SK-N-SH (cell line): ENCODE results near the gene ASXL2. TPM values are rescaled to one million over a fixed set of nuclear protein-coding genes. Genes with fewer than 3 reads are reported as not detected.

Experiments used
- CTCF ChIA-PET: fragments of 300-600, 350-600 bp; formaldehyde crosslinking; extraction: SDS; loops from one replicate; lab custom pipeline; 2021; lab: Yijun Ruan, JAX
- POLR2A ChIA-PET: fragments of 350-600 bp; sonication (Branson Sonifier 250); formaldehyde crosslinking; extraction: SDS; loops from one replicate; lab custom pipeline; 2020; ENCODE audit warnings: antibody characterized with exemption, inconsistent platforms; lab: Yijun Ruan, JAX
- DNase-seq: peaks from one replicate; pipeline ENCODE4 v3.0.0; 2012
- H2AFZ ChIP-seq: fragments of 200-600 bp; sonication (generic); 2 replicates; pipeline ENCODE4 v1.8.1; 2016; ENCODE audit warnings: antibody characterized with exemption, mild to moderate bottlenecking, low read depth
- H3F3A ChIP-seq: fragments of 200-600 bp; sonication (generic); replicated peaks from 2 replicates; pipeline ENCODE3; 2016; ENCODE audit warnings: antibody characterized with exemption, mild to moderate bottlenecking; ENCODE audit not compliant: insufficient read depth
- H3K27ac ChIP-seq, 2 experiments: fragments of 200-500 bp in 1 of 2; fragments of 200-600 bp in 1 of 2; sonication (Bioruptor generic) in 1 of 2; sonication (generic), shearing (Covaris generic) in 1 of 2; 2 replicates each; pipeline versions ENCODE4 v1.5.1 to v1.6.1; 2014 to 2016; ENCODE audit warnings: low read depth in 2 of 2, inconsistent platforms in 1 of 2, low read length in 1 of 2, mild to moderate bottlenecking in 1 of 2, mixed read lengths in 1 of 2
- H3K27me3 ChIP-seq: fragments of 200-600 bp; sonication (generic), shearing (Covaris generic); 2 replicates; pipeline ENCODE4 v1.6.1; 2016; ENCODE audit warnings: mixed run types; ENCODE audit not compliant: insufficient read depth
- H3K36me3 ChIP-seq, 2 experiments: fragments of 200-500 bp in 1 of 2; fragments of 200-600 bp in 1 of 2; sonication (Bioruptor generic) in 1 of 2; sonication (generic) in 1 of 2; replicated peaks in 1 of 2; 2 replicates each; pipeline versions ENCODE3 to v1.5.1; 2014 to 2016; ENCODE audit warnings: low read length in 1 of 2, mild to moderate bottlenecking in 1 of 2; ENCODE audit not compliant: insufficient read depth in 2 of 2, control insufficient read depth in 1 of 2
- H3K4me1 ChIP-seq, 2 experiments: fragments of 200-500 bp in 1 of 2; fragments of 200-600 bp in 1 of 2; sonication (Bioruptor generic) in 1 of 2; sonication (generic), shearing (Covaris generic) in 1 of 2; 2 replicates each; pipeline versions ENCODE4 v1.5.1 to v1.6.1; 2014 to 2016; ENCODE audit warnings: low read depth in 1 of 2, low read length in 1 of 2, mixed run types in 1 of 2; ENCODE audit not compliant: insufficient read depth in 2 of 2, control insufficient read depth in 1 of 2
- H3K4me2 ChIP-seq: fragments of 200-600 bp; sonication (generic), shearing (Covaris generic); 2 replicates; pipeline ENCODE4 v1.6.1; 2017; ENCODE audit warnings: mixed run types
- H3K4me3 ChIP-seq, 2 experiments: fragments of 200-500 bp in 1 of 2; fragments of 200-600 bp in 1 of 2; sonication (Bioruptor generic) in 1 of 2; sonication (generic), shearing (Covaris generic) in 1 of 2; 2 replicates each; pipeline versions ENCODE4 v1.5.1 to v1.8.1; 2014 to 2016; ENCODE audit warnings: low read depth in 2 of 2, inconsistent platforms in 1 of 2, low read length in 1 of 2, mild to moderate bottlenecking in 1 of 2, mixed read lengths in 1 of 2, moderate library complexity in 1 of 2
- H3K79me2 ChIP-seq: fragments of 200-600 bp; sonication (generic); 2 replicates; pipeline ENCODE4 v1.8.1; 2017; ENCODE audit warnings: mild to moderate bottlenecking; ENCODE audit not compliant: insufficient read depth
- H3K9ac ChIP-seq: fragments of 200-600 bp; sonication (generic); 2 replicates; pipeline ENCODE4 v1.6.1; 2017; ENCODE audit warnings: mixed run types
- H3K9me2 ChIP-seq: fragments of 200-600 bp; sonication (generic); 2 replicates; pipeline ENCODE4 v1.6.1; 2017; ENCODE audit warnings: mixed run types
- H3K9me3 ChIP-seq: fragments of 200-600 bp; sonication (generic); 2 replicates; pipeline ENCODE4 v1.6.1; 2017; ENCODE audit warnings: mixed run types, mild to moderate bottlenecking, moderate library complexity
- H4K20me1 ChIP-seq: fragments of 200-600 bp; sonication (generic); 2 replicates; pipeline ENCODE4 v1.6.1; 2017; ENCODE audit warnings: mild to moderate bottlenecking, mixed run types; ENCODE audit not compliant: insufficient read depth
- EZH2phosphoT487 ChIP-seq: fragments of 200-600 bp; sonication (generic); IDR thresholded peaks from 2 replicates; pipeline ENCODE4 v1.6.1; 2017; ENCODE audit warnings: low read depth, mixed run types, mild to moderate bottlenecking, antibody characterized with exemption, moderate library complexity, borderline replicate concordance
- FOSL2 ChIP-seq: IDR thresholded peaks from 2 replicates; pipeline ENCODE4 v1.4.0; 2012; ENCODE audit warnings: low read depth, mild to moderate bottlenecking, moderate library complexity, borderline replicate concordance
- JUND ChIP-seq: IDR thresholded peaks from 2 replicates; pipeline ENCODE4 v1.4.0; 2012
- NFIC ChIP-seq: IDR thresholded peaks from 2 replicates; pipeline ENCODE4 v1.4.0; 2012; ENCODE audit warnings: borderline replicate concordance
- NRF1 ChIP-seq: IDR thresholded peaks from 2 replicates; pipeline ENCODE4 v1.6.1; 2012; ENCODE audit warnings: low read depth, mild to moderate bottlenecking, low read length
- POLR2AphosphoS5 ChIP-seq: IDR thresholded peaks from 2 replicates; pipeline ENCODE4 v1.6.1; 2012; ENCODE audit warnings: low read depth, low read length
- RCOR1 ChIP-seq: fragments of 150-350 bp; IDR thresholded peaks from 2 replicates; pipeline ENCODE4 v1.6.1; 2017; ENCODE audit warnings: antibody characterized with exemption, low read length
- RFX5 ChIP-seq: IDR thresholded peaks from 2 replicates; pipeline ENCODE4 v1.6.1; 2012; ENCODE audit warnings: mild to moderate bottlenecking, improper control_type of control experiment, low read length
- RXRA ChIP-seq: IDR thresholded peaks from 2 replicates; pipeline ENCODE4 v1.4.0; 2012; ENCODE audit warnings: low read depth, mild to moderate bottlenecking, borderline replicate concordance
- SIN3A ChIP-seq: IDR thresholded peaks from 2 replicates; pipeline ENCODE4 v1.6.1; 2012; ENCODE audit warnings: low read depth, mild to moderate bottlenecking, low read length, moderate library complexity, borderline replicate concordance
- SMC3 ChIP-seq: IDR thresholded peaks from 2 replicates; pipeline ENCODE4 v1.6.1; 2012; ENCODE audit warnings: low read depth, low read length, improper control_type of control experiment
- TAF1 ChIP-seq: IDR thresholded peaks from 2 replicates; pipeline ENCODE4 v1.6.1; 2012; ENCODE audit warnings: low read depth, mild to moderate bottlenecking, low read length, moderate library complexity, borderline replicate concordance
- YY1 ChIP-seq: IDR thresholded peaks from 2 replicates; pipeline ENCODE4 v1.4.0; 2012; ENCODE audit warnings: low read depth, mild to moderate bottlenecking
- WGBS: methylation state at CpG from one replicate; pipeline ENCODE4 v1.1.6; 2017; ENCODE audit warnings: low lambda C conversion rate; 5-methylcytosine and 5-hydroxymethylcytosine counted together
- polyA plus RNA-seq, 3 experiments: library from polyadenylated mRNA; depleted of rRNA; stranded (reverse); fragments of >200 nt; gene quantifications; 2 replicates each; pipeline ENCODE4 v1.2.3, GENCODE V29; 2012
- TF ChIP-seq, protein P1 (sequence below): IDR thresholded peaks from 2 replicates; pipeline ENCODE4; 2012
- TF ChIP-seq, protein P2 (sequence below): IDR thresholded peaks from 2 replicates; pipeline ENCODE4 v1.4.0; 2012; ENCODE audit warnings: low read depth, borderline replicate concordance
- TF ChIP-seq, protein P3 (sequence below): fragments of 200-600 bp; sonication (generic); IDR thresholded peaks from 2 replicates; pipeline ENCODE4 v1.6.1; 2017; ENCODE audit warnings: antibody characterized with exemption, mild to moderate bottlenecking, moderate library complexity
- TF ChIP-seq, protein P4 (sequence below): IDR thresholded peaks from 2 replicates; pipeline ENCODE4 v1.4.0; 2012; ENCODE audit warnings: low read depth, borderline replicate concordance
- TF ChIP-seq, protein P5 (sequence below): fragments of 150-350 bp; IDR thresholded peaks from 2 replicates; pipeline ENCODE4 v1.6.1; 2016; ENCODE audit warnings: mild to moderate bottlenecking, low read depth, low read length
- TF ChIP-seq, protein P6 (sequence below): fragments of 150-350 bp; IDR thresholded peaks from 2 replicates; pipeline ENCODE4 v1.6.1; 2017; ENCODE audit warnings: antibody characterized with exemption, low read length, low read depth, borderline replicate concordance

Gene ASXL2
- polyA plus RNA-seq, 1 of the 3 experiments (the other 2 are of a cell fraction) = 4.8 TPM

DNA sequence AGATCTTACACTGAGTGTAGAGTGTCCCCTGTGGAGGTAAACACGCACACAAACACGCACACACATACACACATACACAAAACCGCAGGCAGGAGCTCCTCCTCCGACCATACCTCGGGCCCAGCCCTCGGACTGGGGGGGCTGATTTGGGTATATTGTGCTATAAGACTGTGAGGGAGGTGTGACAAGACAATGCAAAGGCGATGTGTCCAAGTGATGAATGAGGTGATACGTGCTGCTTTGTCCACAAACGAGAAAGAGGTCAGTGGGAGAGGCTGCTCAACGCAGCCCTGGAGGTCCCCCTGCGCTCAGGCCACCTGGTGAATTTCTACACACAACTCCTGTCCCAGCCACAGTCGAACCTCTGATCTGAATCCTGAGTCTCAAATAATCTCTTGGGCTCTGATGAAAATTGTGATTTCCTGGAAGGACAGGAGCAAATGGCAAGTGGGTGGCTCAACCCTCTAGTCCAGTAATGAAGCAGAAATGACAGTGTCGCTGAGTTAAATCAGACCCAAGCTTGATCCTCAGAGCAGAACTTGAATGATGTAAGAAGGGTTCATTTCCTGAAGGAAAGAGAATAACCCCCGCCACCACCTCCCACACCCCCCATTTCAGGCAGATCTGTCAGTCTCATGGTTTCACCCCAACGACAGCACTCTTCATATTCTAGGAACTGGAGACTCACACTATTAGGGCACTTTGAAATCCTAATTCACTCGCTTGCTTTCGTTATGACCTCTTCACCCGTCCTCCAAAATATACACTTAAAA lies 48.9 kb upstream of the ASXL2 start (continued):
- TF ChIP-seq, protein P1, sequence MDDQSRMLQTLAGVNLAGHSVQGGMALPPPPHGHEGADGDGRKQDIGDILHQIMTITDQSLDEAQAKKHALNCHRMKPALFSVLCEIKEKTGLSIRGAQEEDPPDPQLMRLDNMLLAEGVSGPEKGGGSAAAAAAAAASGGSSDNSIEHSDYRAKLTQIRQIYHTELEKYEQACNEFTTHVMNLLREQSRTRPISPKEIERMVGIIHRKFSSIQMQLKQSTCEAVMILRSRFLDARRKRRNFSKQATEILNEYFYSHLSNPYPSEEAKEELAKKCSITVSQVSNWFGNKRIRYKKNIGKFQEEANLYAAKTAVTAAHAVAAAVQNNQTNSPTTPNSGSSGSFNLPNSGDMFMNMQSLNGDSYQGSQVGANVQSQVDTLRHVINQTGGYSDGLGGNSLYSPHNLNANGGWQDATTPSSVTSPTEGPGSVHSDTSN = no peak
- TF ChIP-seq, protein P2, sequence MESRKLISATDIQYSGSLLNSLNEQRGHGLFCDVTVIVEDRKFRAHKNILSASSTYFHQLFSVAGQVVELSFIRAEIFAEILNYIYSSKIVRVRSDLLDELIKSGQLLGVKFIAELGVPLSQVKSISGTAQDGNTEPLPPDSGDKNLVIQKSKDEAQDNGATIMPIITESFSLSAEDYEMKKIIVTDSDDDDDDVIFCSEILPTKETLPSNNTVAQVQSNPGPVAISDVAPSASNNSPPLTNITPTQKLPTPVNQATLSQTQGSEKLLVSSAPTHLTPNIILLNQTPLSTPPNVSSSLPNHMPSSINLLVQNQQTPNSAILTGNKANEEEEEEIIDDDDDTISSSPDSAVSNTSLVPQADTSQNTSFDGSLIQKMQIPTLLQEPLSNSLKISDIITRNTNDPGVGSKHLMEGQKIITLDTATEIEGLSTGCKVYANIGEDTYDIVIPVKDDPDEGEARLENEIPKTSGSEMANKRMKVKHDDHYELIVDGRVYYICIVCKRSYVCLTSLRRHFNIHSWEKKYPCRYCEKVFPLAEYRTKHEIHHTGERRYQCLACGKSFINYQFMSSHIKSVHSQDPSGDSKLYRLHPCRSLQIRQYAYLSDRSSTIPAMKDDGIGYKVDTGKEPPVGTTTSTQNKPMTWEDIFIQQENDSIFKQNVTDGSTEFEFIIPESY = no peak

DNA sequence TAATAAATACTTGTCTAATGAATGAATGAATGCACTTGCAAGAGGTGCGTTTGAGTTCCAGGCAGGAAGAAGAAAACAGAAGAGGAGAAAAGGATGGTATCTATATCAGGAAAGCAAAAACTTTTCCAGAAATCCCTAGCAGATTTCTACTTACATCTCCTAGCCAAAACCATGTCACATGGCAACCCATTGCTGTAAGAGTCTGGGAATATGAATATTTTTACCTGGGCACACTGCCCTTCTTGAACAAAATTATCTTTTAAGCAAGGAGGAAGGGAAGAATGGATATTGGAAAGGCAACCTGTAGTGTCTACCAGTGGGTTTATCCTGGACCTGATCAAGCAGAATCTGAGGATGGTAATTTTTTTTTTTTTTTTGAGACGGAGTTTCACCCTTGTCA lies 44.2 kb upstream of the ASXL2 start:
- Histone ChIP-seq H3K79me2 (no peaks in the 10 kb centered on the region), H3K9me3 (no peaks in the 10 kb centered on the region), H4K20me1 (no peaks in the 10 kb centered on the region), H3K4me3 (no peak overlapping the region), H3K27ac (no peak overlapping the region), H3K4me1 (no peaks in the 10 kb centered on the region), H3K36me3 (peaks cover 6 to 8% of the 10 kb centered on the region in 2 experiments), H3K4me2 (no peak overlapping the region), H3K27me3 (no peaks in the 10 kb centered on the region), H3K9me2 (no peaks in the 10 kb centered on the region), H3K9ac (no peak overlapping the region), H3F3A (no peaks in the 10 kb centered on the region), H2AFZ (no peak overlapping the region)
- TF ChIP-seq FOSL2 = no peak
- TF ChIP-seq, protein P3, sequence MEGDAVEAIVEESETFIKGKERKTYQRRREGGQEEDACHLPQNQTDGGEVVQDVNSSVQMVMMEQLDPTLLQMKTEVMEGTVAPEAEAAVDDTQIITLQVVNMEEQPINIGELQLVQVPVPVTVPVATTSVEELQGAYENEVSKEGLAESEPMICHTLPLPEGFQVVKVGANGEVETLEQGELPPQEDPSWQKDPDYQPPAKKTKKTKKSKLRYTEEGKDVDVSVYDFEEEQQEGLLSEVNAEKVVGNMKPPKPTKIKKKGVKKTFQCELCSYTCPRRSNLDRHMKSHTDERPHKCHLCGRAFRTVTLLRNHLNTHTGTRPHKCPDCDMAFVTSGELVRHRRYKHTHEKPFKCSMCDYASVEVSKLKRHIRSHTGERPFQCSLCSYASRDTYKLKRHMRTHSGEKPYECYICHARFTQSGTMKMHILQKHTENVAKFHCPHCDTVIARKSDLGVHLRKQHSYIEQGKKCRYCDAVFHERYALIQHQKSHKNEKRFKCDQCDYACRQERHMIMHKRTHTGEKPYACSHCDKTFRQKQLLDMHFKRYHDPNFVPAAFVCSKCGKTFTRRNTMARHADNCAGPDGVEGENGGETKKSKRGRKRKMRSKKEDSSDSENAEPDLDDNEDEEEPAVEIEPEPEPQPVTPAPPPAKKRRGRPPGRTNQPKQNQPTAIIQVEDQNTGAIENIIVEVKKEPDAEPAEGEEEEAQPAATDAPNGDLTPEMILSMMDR = no peak
- TF ChIP-seq TAF1 = no peak
- no peak for TF ChIP-seq YY1
- no peak for TF ChIP-seq SIN3A
- no peak for TF ChIP-seq RXRA
- no peak for TF ChIP-seq EZH2phosphoT487
- no peak for TF ChIP-seq JUND
- TF ChIP-seq, protein P4, sequence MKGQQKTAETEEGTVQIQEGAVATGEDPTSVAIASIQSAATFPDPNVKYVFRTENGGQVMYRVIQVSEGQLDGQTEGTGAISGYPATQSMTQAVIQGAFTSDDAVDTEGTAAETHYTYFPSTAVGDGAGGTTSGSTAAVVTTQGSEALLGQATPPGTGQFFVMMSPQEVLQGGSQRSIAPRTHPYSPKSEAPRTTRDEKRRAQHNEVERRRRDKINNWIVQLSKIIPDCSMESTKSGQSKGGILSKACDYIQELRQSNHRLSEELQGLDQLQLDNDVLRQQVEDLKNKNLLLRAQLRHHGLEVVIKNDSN = no peak
- TF ChIP-seq RCOR1 = no peak
- no peak for TF ChIP-seq POLR2AphosphoS5
- TF ChIP-seq RFX5 = no peak
- no peak for TF ChIP-seq NRF1
- no peak for TF ChIP-seq SMC3
- TF ChIP-seq, protein P5, sequence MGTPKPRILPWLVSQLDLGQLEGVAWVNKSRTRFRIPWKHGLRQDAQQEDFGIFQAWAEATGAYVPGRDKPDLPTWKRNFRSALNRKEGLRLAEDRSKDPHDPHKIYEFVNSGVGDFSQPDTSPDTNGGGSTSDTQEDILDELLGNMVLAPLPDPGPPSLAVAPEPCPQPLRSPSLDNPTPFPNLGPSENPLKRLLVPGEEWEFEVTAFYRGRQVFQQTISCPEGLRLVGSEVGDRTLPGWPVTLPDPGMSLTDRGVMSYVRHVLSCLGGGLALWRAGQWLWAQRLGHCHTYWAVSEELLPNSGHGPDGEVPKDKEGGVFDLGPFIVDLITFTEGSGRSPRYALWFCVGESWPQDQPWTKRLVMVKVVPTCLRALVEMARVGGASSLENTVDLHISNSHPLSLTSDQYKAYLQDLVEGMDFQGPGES = no peak
- no peak for TF ChIP-seq NFIC
- TF ChIP-seq, protein P6, sequence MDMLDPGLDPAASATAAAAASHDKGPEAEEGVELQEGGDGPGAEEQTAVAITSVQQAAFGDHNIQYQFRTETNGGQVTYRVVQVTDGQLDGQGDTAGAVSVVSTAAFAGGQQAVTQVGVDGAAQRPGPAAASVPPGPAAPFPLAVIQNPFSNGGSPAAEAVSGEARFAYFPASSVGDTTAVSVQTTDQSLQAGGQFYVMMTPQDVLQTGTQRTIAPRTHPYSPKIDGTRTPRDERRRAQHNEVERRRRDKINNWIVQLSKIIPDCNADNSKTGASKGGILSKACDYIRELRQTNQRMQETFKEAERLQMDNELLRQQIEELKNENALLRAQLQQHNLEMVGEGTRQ = no peak
- no peak for DNase-seq
- POLR2A ChIA-PET = interaction anchor here (0.6 kb wide), 1 partner anchor 360 kb away, joined by 4 read pairs; no protein-coding TSS in a partner anchor
- CTCF ChIA-PET = no interaction called here
- 71% methylated on average over 2 of the region's 2 CpGs for WGBS
